Nephron progenitor cell (in vitro differentiated cells): ENCODE results near the gene FOSB.
A peak's percentile ranks its signal among the peaks of the same experiment; 100 is the strongest.

Source experiments
- DNase-seq: peaks from one replicate; pipeline ENCODE4 v3.0.0; 2021
- H3K27ac Mint-ChIP-seq: 2 replicates; pipeline ENCODE4 v1.8.0; 2021; ENCODE audit warnings: mild to moderate bottlenecking, moderate library complexity, mixed read lengths
- H3K27me3 Mint-ChIP-seq: 2 replicates; pipeline ENCODE4 v1.8.0; 2021; ENCODE audit warnings: mild to moderate bottlenecking, low read depth, mixed read lengths; ENCODE audit not compliant: poor library complexity
- H3K36me3 Mint-ChIP-seq: 2 replicates; pipeline ENCODE4 v1.8.0; 2021; ENCODE audit warnings: low read depth, mixed read lengths
- H3K4me1 Mint-ChIP-seq: 2 replicates; pipeline ENCODE4 v1.8.0; 2021; ENCODE audit warnings: mixed read lengths
- H3K4me3 Mint-ChIP-seq: 2 replicates; pipeline ENCODE4 v1.8.0; 2021; ENCODE audit warnings: mild to moderate bottlenecking, moderate library complexity, mixed read lengths
- H3K9me3 Mint-ChIP-seq: 2 replicates; pipeline ENCODE4 v1.8.0; 2021; ENCODE audit warnings: mild to moderate bottlenecking, moderate library complexity, mixed read lengths
- CTCF ChIP-seq: fragments of 200-600 bp; sonication (generic); IDR thresholded peaks from 2 replicates; pipeline ENCODE4 v1.5.0; 2021; ENCODE audit warnings: antibody characterized with exemption

Gene FOSB

GRCh38 chr19:45475537-45476291, 7.9 kb downstream of the FOSB start:
- H3K27me3 Mint-ChIP-seq, result peaks cover 77% of the 10 kb centered on the region
- no peak for TF ChIP-seq CTCF
- H3K27ac Mint-ChIP-seq, result no peak overlapping the region
- no peak for DNase-seq
- H3K4me1 Mint-ChIP-seq, result peaks cover 55% of the 10 kb centered on the region
- no peak overlapping the region for H3K4me3 Mint-ChIP-seq
- no peaks in the 10 kb centered on the region for H3K36me3 Mint-ChIP-seq
- H3K9me3 Mint-ChIP-seq, result no peaks in the 10 kb centered on the region

- Mint-ChIP-seq H3K9me3 (no peaks in the 10 kb centered on the region), H3K4me3 (peak overlapping the region; percentile 58), H3K36me3 (no peaks in the 10 kb centered on the region), H3K27me3 (peaks cover 75% of the 10 kb centered on the region), H3K4me1 (peaks cover 55% of the 10 kb centered on the region), H3K27ac (no peak overlapping the region)
- DNase-seq, result no peak
- TF ChIP-seq CTCF, result no peak
Observed at GRCh38 chr19:45476304-45476703, 8.5 kb downstream of the FOSB start.

GRCh38 chr19:45477186-45477585, 9.4 kb downstream of the FOSB start:
- peaks cover 66% of the 10 kb centered on the region for H3K27me3 Mint-ChIP-seq
- H3K27ac Mint-ChIP-seq, result no peak overlapping the region
- peak overlapping the region; percentile 81 for H3K4me3 Mint-ChIP-seq
- DNase-seq, result no peak
- H3K36me3 Mint-ChIP-seq, result no peaks in the 10 kb centered on the region
- TF ChIP-seq CTCF, result no peak
- no peaks in the 10 kb centered on the region for H3K9me3 Mint-ChIP-seq
- peaks cover 47% of the 10 kb centered on the region for H3K4me1 Mint-ChIP-seq

GRCh38 chr19:45477713-45478453, 10.1 kb downstream of the FOSB start:
- peak overlapping the region; percentile 100 for H3K27ac Mint-ChIP-seq
- H3K27me3 Mint-ChIP-seq, result peaks cover 62% of the 10 kb centered on the region
- H3K36me3 Mint-ChIP-seq, result no peaks in the 10 kb centered on the region
- peak overlapping the region; percentile 81 for H3K4me3 Mint-ChIP-seq
- DNase-seq, result no peak
- no peaks in the 10 kb centered on the region for H3K9me3 Mint-ChIP-seq
- peaks cover 40% of the 10 kb centered on the region for H3K4me1 Mint-ChIP-seq
- TF ChIP-seq CTCF, result peak; percentile 49

- peak overlapping the region; percentile 81 for H3K4me3 Mint-ChIP-seq
- peak; percentile 93 for TF ChIP-seq CTCF
- no peaks in the 10 kb centered on the region for H3K36me3 Mint-ChIP-seq
- H3K9me3 Mint-ChIP-seq, result no peaks in the 10 kb centered on the region
- H3K27me3 Mint-ChIP-seq, result peaks cover 59% of the 10 kb centered on the region
- H3K27ac Mint-ChIP-seq, result peak overlapping the region; percentile 100
- H3K4me1 Mint-ChIP-seq, result peaks cover 34% of the 10 kb centered on the region
- DNase-seq, result peak; percentile 88
Observed at GRCh38 chr19:45478454-45479238, 10.8 kb downstream of the FOSB start.
